ENCODE data around the gene HEG1. TPM values are rescaled to one million over a fixed set of nuclear protein-coding genes. Genes with fewer than 3 reads are reported as not detected.

HEG1 gene
- total and polyA plus RNA-seq, 2 of the 8 experiments (the other 6 are each of a cell fraction or from before 2014, with no cell fraction given), result 5.3 to 9.7 TPM

- H2BK20ac ChIP-seq (ENCODE audit: low read length), result no peak overlapping the region
- H3K23me2 ChIP-seq (ENCODE audit: low read depth, low read length), result peaks cover 4% of the 10 kb centered on the region; the same call in 1 of the 2 replicates
- H3K36me3 ChIP-seq (ENCODE audit: control insufficient read depth in 2 of 4, insufficient read depth in 4 of 4, low read length in 3 of 4), result peaks cover 0 to 7% (median 2%) of the 10 kb centered on the region in 4 experiments; a peak in 4 of 8 replicates
- H3K4ac ChIP-seq (replicated peaks; ENCODE audit: insufficient read length, low read depth, low read length), result no peak overlapping the region
- H2BK5ac ChIP-seq (ENCODE audit: low read depth, low read length), result no peak overlapping the region
- no peak overlapping the region for H2BK120ac ChIP-seq (replicated peaks; ENCODE audit: low read depth, low read length)
- no peak overlapping the region for H3K27ac ChIP-seq (ENCODE audit: low read depth, low read length)
- no peaks in the 10 kb centered on the region for H3K27me3 ChIP-seq (replicated peaks in 1 of 4; ENCODE audit: control insufficient read depth in 3 of 4, extremely low read depth in 1 of 4, insufficient read depth in 3 of 4, low read length in 3 of 4)
- no peak overlapping the region for H2AK5ac ChIP-seq (ENCODE audit: low read depth, low read length)
- DNase-seq (ENCODE audit: low read depth in 1 of 2, low spot score in 2 of 2) (no peak), FAIRE-seq (no peak)
- no peak overlapping the region for H2BK15ac ChIP-seq (ENCODE audit: low read length)
- no peak overlapping the region for H2BK12ac ChIP-seq (ENCODE audit: low read depth, low read length)
- H3K23ac ChIP-seq (ENCODE audit: insufficient read length), result no peak overlapping the region
- H3K9me3 ChIP-seq (ENCODE audit: insufficient read depth in 2 of 2, low read depth in 1 of 2, low read length in 1 of 2), result 0 out of 4 replicates have a peak, but pooled peaks cover 0 to 3% of the 10 kb centered on the region in 2 experiments
- POLR2A ChIA-PET (ENCODE audit: partially characterized antibody), result no interaction called here
- no peak overlapping the region for H4K91ac ChIP-seq (replicated peaks; ENCODE audit: insufficient read length, low read length)
- H4K20me1 ChIP-seq (replicated peaks in 1 of 2; ENCODE audit: control insufficient read depth in 1 of 2, insufficient read depth in 2 of 2, low read length in 2 of 2), result peaks cover 0 to 2% of the 10 kb centered on the region in 2 experiments
- H3K56ac ChIP-seq (replicated peaks; ENCODE audit: insufficient read length, low read depth, low read length), result no peak overlapping the region
- H3K79me1 ChIP-seq (ENCODE audit: low read depth, low read length), result peaks cover 2% of the 10 kb centered on the region; the same call in 1 of the 2 replicates
- H4K5ac ChIP-seq (ENCODE audit: insufficient read length, low read depth, low read length), result no peak overlapping the region
- H4K8ac ChIP-seq (ENCODE audit: extremely low read depth, insufficient read depth, low read length), result no peak overlapping the region
- no peaks in the 10 kb centered on the region; a peak in 1 of 4 replicates for H3K79me2 ChIP-seq (ENCODE audit: control insufficient read depth in 1 of 2, insufficient read depth in 2 of 2, low read length in 2 of 2)
- no peak overlapping the region for H3K14ac ChIP-seq (ENCODE audit: insufficient read length)
- no peak overlapping the region for H3K9ac ChIP-seq (replicated peaks in 1 of 4; ENCODE audit: extremely low read depth in 1 of 4, low read depth in 3 of 4, low read length in 3 of 4)
- H3K18ac ChIP-seq (ENCODE audit: extremely low read depth, low read length), result no peak overlapping the region
- H3K4me3 ChIP-seq (ENCODE audit: extremely low read depth in 1 of 4, insufficient read depth in 2 of 4, low read depth in 3 of 4, low read length in 4 of 4), result no peak overlapping the region
- H2AFZ ChIP-seq (ENCODE audit: low read length), result no peak overlapping the region
- WGBS, 2 experiments (ENCODE audit: extremely low coverage in 1 of 2, insufficient coverage in 1 of 2, insufficient read length in 1 of 2, insufficient replicate concordance in 2 of 2, low coverage in 1 of 2, low lambda C conversion rate in 2 of 2, missing lambda C conversion rate in 1 of 2), result 75% methylated on average over 5 of the region's 5 CpGs; no CpG with 5 or more reads in 1 of the 2 experiments
- H3K4me2 ChIP-seq (ENCODE audit: insufficient read depth in 1 of 2, low read depth in 2 of 2, low read length in 2 of 2), result no peak overlapping the region
- CTCF ChIA-PET (ENCODE audit: partially characterized antibody), result interaction anchor here (0.5 to 1.2 kb wide), 6 partner anchors 14 to 272 kb away, joined by 3 to 6 read pairs (median 3); no protein-coding TSS in a partner anchor
- H3K4me1 ChIP-seq (replicated peaks in 1 of 4; ENCODE audit: control insufficient read depth in 3 of 4, insufficient read depth in 4 of 4, low read length in 3 of 4), result 0 out of 7 replicates have a peak, but pooled peaks cover 0 to 2% (median 0%) of the 10 kb centered on the region in 4 experiments
- no peak for TF ChIP-seq POLR2AphosphoS5 (IDR thresholded peaks at IDR 0.05; ENCODE audit: low read depth, low read length)
- TF ChIP-seq, protein P1, sequence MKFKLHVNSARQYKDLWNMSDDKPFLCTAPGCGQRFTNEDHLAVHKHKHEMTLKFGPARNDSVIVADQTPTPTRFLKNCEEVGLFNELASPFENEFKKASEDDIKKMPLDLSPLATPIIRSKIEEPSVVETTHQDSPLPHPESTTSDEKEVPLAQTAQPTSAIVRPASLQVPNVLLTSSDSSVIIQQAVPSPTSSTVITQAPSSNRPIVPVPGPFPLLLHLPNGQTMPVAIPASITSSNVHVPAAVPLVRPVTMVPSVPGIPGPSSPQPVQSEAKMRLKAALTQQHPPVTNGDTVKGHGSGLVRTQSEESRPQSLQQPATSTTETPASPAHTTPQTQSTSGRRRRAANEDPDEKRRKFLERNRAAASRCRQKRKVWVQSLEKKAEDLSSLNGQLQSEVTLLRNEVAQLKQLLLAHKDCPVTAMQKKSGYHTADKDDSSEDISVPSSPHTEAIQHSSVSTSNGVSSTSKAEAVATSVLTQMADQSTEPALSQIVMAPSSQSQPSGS (IDR thresholded peaks at IDR 0.05; ENCODE audit: low read length), result no peak
- no peak for TF ChIP-seq KDM1A (IDR thresholded peaks at IDR 0.05; ENCODE audit: borderline replicate concordance, low read length)
- no peak for TF ChIP-seq YY1 (IDR thresholded peaks at IDR 0.05; ENCODE audit: low read depth, low read length)
- TF ChIP-seq EGR1 (IDR thresholded peaks at IDR 0.05; ENCODE audit: borderline replicate concordance, low read depth, low read length), result peak; percentile 87
- no peak for TF ChIP-seq GTF2F1 (IDR thresholded peaks at IDR 0.05; ENCODE audit: borderline replicate concordance, low read depth, low read length)
- TF ChIP-seq CTCF (IDR thresholded peaks at IDR 0.05; ENCODE audit: control extremely low read depth in 1 of 3, insufficient read depth in 1 of 3, low read depth in 1 of 3, low read length in 3 of 3), result peak in 1 of 3 experiments; percentile 5; a peak in 1 of 4 replicates
- no peak for TF ChIP-seq NANOG (IDR thresholded peaks at IDR 0.05; ENCODE audit: insufficient read depth, low read depth, low read length, poor library complexity, severe bottlenecking)
Observed at GRCh38 chr3:125032100-125032643, 23.6 kb downstream of the HEG1 start.

Data from H1 (cell line).